Keratinocyte (primary cell): ENCODE data around the gene CCDC120.

ENCODE experiments used
- CTCF ChIP-seq, 3 experiments: IDR thresholded peaks in 1 of 3; conservative IDR thresholded peaks in 1 of 3; optimal IDR thresholded peaks in 1 of 3; 2 replicates in 2 of 3; 3 replicates in 1 of 3; pipeline versions ENCODE3 to v1.5.1; 2011; ENCODE audit warnings: low read length in 3 of 3, mild to moderate bottlenecking in 3 of 3, moderate library complexity in 2 of 3, control low read depth in 1 of 3, inconsistent platforms in 1 of 3; ENCODE audit not compliant: insufficient read depth in 2 of 3; ENCODE audit errors: extremely low read depth in 1 of 3
- EZH2 ChIP-seq: IDR thresholded peaks from one replicate; pipeline ENCODE4 v1.6.1; 2012; ENCODE audit warnings: inconsistent platforms, mild to moderate bottlenecking, low read length, moderate library complexity

GRCh38 chrX:49075347-49075746 is 16.5 kb downstream of the CCDC120 start:
- no peak for TF ChIP-seq CTCF (optimal IDR thresholded peaks at IDR 0.05 in 1 of 3, IDR thresholded peaks at IDR 0.05 in 1 of 3, conservative IDR thresholded peaks at IDR 0.05 in 1 of 3; ENCODE audit: extremely low read depth in 1 of 3, insufficient read depth in 2 of 3, low read length in 3 of 3)
- no peak for TF ChIP-seq EZH2
